Psoas muscle (tissue), 8 donors: ENCODE data around the gene MB21D2. TPM values are rescaled to one million over a fixed set of nuclear protein-coding genes. Genes with fewer than 3 reads are reported as not detected.

Source experiments
- ATAC-seq, 4 donors: fragments of 200-7000 bp; cut with Tn5 transposase; one replicate each; pipeline ENCODE4 v1.9.1; 2020; ENCODE audit warnings: moderate library complexity in 3 of 4, mild to moderate bottlenecking in 2 of 4
- DNase-seq, 2 donors: peaks; one replicate each; pipeline ENCODE4 v3.0.0-alpha.2; 2020
- H3K27ac ChIP-seq: fragments of 200-600 bp; one replicate; pipeline ENCODE4 v1.8.0; 2022
- H3K27me3 ChIP-seq, 3 donors: fragments of 200-600 bp in 1 of 3; one replicate each; pipeline versions ENCODE4 v1.6.1 to v1.8.0; 2013 to 2022; ENCODE audit warnings: low read length in 2 of 3, mild to moderate bottlenecking in 2 of 3, moderate library complexity in 1 of 3; ENCODE audit not compliant: insufficient read depth in 3 of 3
- H3K36me3 ChIP-seq, 2 donors: fragments of 200-600 bp in 1 of 2; one replicate each; pipeline versions ENCODE4 v1.6.1 to v1.8.0; 2013 to 2022; ENCODE audit warnings: low read depth in 1 of 2, mild to moderate bottlenecking in 1 of 2, moderate library complexity in 1 of 2; ENCODE audit not compliant: insufficient read depth in 1 of 2
- H3K4me1 ChIP-seq: fragments of 200-600 bp; one replicate; pipeline ENCODE4 v1.8.0; 2022
- H3K4me3 ChIP-seq: fragments of 200-600 bp; one replicate; pipeline ENCODE4 v1.8.0; 2022; ENCODE audit warnings: mild to moderate bottlenecking
- H3K9me3 ChIP-seq: fragments of 200-600 bp; one replicate; pipeline ENCODE4 v1.8.0; 2022
- WGBS, 3 donors: extraction: QIAGEN DNeasy Blood & Tissue Kit; methylation state at CpG; one replicate each; pipeline versions ENCODE4 v1.1.6 to v1.1.7; 2013; 5-methylcytosine and 5-hydroxymethylcytosine counted together
- intact Hi-C, 2 donors: fragments of 100-400 bp; cut with DNase I; formaldehyde crosslinking; loops; one replicate each; pipeline versions ENCODE4 v1.11.0 to v1.14.2; 2022
- polyA plus RNA-seq, 3 donors: library from polyadenylated mRNA; stranded (reverse); fragments of 200-250 nt; gene quantifications; one replicate each; pipeline ENCODE4 v1.2.3, GENCODE V29; 2013
- total RNA-seq, 4 donors: library from RNA; stranded (reverse); fragmentation: NEBNext Ultra II Directional in 2 of 4; extraction: Animal tissue kit (Norgen Biotek cat#: 25700) in 2 of 4; gene quantifications; one replicate each; pipeline versions ENCODE4 v1.2.1 to v1.2.4, GENCODE V29; 2021 to 2023
- TF ChIP-seq, protein P1 (sequence below): fragments of 200-600 bp; IDR thresholded peaks from one replicate; pipeline ENCODE4 v1.8.0; 2022; ENCODE audit warnings: antibody characterized with exemption
- donor health status: healthy with polysubstance abuse.
- donor health status: DM: no; HTN: no; CAD: no; lungs with moderate emphysema.
- donor health status: Bipolar disorder and iron deficiency.
- donor health status: healthy.
- donor health status: DM: yes; HTN: yes; CAD: no.
- donor health status: DM: no; HTN: no; CAD: no.
- donor health status: DM: no; HTN: no; CAD: no.
- donor health status: DM: yes; HTN: yes; CAD: no.

The MB21D2 gene
- total and polyA plus RNA-seq, 7 donors: 0.61 to 2.6 (median 1.3) TPM

DNA sequence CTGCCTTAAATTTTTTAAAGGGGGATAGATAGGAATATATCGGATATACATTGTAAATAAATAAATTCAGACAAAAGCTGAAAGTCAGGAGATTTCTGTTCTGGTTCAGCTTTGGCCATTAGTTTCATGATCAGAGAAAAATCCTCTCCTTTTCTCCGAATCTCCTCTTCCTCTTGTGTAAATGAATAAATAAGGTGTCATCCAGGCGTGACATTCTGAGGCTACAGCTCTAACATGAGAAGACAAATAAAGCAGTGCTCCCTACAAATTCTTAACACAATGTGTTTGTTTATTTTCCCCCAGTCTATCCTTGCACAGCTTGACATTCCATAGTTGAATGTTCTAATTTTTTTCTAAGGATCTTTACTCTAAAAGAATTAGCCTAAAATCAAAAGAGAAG is 9.4 kb upstream of the MB21D2 start:
- Histone ChIP-seq H3K4me3 (no peak overlapping the region), H3K9me3 (no peaks in the 10 kb centered on the region), H3K36me3 (no peaks in the 10 kb centered on the region), H3K27ac (no peak overlapping the region), H3K27me3 (no peaks in the 10 kb centered on the region), H3K4me1 (no peaks in the 10 kb centered on the region)
- no peak for ATAC-seq
- TF ChIP-seq, protein P1, sequence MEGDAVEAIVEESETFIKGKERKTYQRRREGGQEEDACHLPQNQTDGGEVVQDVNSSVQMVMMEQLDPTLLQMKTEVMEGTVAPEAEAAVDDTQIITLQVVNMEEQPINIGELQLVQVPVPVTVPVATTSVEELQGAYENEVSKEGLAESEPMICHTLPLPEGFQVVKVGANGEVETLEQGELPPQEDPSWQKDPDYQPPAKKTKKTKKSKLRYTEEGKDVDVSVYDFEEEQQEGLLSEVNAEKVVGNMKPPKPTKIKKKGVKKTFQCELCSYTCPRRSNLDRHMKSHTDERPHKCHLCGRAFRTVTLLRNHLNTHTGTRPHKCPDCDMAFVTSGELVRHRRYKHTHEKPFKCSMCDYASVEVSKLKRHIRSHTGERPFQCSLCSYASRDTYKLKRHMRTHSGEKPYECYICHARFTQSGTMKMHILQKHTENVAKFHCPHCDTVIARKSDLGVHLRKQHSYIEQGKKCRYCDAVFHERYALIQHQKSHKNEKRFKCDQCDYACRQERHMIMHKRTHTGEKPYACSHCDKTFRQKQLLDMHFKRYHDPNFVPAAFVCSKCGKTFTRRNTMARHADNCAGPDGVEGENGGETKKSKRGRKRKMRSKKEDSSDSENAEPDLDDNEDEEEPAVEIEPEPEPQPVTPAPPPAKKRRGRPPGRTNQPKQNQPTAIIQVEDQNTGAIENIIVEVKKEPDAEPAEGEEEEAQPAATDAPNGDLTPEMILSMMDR: no peak
- 93 to 96% (median 96%) methylated on average over 3 of the region's 3 CpGs for WGBS, 3 donors
- no peak for DNase-seq
- intact Hi-C loops: no loop called here

DNA sequence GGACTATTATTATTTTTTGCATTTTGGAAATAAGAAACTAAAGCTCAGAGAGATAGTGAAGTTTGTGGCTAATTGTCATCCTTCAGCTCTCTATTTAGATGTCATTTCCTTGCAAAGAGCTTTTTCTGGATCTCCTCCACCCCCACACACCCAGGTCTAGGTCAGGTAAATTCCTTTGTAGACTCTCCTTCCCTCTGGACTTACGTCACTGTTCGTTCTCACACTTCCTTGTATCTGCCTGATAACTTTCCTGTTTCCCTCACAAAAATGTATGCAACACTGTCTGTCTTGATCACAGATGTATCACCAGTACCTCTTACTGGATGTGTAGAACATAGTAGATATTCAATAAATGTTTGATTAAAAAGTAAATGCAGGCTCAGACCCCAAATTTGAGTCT is 6.1 kb upstream of the MB21D2 start:
- WGBS, 3 donors: 79 to 95% (median 90%) methylated on average over 2 of the region's 2 CpGs
- DNase-seq (no peak), ATAC-seq (no peak)
- no peak overlapping the region for H3K4me3 ChIP-seq
- H3K27ac ChIP-seq: no peak overlapping the region
- no peaks in the 10 kb centered on the region for H3K9me3 ChIP-seq
- TF ChIP-seq, protein P1: no peak
- H3K27me3 ChIP-seq: no peaks in the 10 kb centered on the region
- no peaks in the 10 kb centered on the region for H3K4me1 ChIP-seq
- intact Hi-C loops: no loop called here
- H3K36me3 ChIP-seq: no peaks in the 10 kb centered on the region

DNA sequence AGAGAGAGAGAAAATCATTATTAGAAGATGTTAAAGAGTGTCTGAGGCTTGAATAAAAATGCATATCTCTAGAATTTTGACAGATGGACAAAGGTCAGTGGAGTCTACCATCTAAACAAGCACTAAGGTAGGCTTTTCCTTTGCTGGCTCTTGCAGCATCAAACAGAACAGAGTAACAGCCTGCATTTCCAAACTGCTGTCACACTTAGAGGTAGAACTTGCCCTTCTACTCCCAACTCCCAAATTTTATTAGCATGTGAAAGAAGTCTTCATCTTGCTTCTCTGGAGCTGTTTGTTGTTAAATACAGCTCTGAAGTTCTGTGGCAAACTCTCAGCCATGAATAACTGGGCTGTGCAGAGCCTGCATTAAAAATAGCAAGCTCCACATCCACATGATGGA is 4.1 kb upstream of the MB21D2 start:
- TF ChIP-seq, protein P1: no peak
- Histone ChIP-seq H3K4me3 (no peak overlapping the region), H3K9me3 (no peaks in the 10 kb centered on the region), H3K27me3 (no peaks in the 10 kb centered on the region), H3K27ac (no peak overlapping the region), H3K36me3 (no peaks in the 10 kb centered on the region), H3K4me1 (no peaks in the 10 kb centered on the region)
- DNase-seq (no peak), ATAC-seq (no peak)
- intact Hi-C loops: no loop called here

DNA sequence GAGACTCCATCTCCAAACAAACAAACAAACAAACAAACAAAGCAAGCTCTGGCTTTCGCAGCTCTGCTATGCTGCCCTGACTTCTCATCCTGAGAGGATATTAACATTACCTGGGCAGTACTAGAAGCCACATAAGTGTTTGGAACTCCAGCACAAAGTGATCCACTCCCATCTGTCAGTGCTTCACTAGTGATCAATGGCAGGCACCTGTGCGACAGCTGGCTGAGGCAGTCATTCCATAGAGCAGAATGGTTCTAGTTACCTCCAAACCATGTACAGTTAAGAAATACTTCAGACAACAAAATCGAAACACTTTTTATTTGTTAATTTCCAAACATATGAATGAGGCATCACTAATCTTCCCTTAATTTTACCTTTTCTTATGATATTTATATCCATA is 2.8 kb upstream of the MB21D2 start:
- H3K27ac ChIP-seq: no peak overlapping the region
- no peak overlapping the region for H3K4me3 ChIP-seq
- H3K9me3 ChIP-seq: no peaks in the 10 kb centered on the region
- DNase-seq: no peak
- ATAC-seq: no peak
- no peaks in the 10 kb centered on the region for H3K36me3 ChIP-seq
- H3K4me1 ChIP-seq: peaks cover 1% of the 10 kb centered on the region
- H3K27me3 ChIP-seq: no peaks in the 10 kb centered on the region
- intact Hi-C loops: no loop called here
- 83 to 87% (median 85%) methylated on average over 3 of the region's 3 CpGs for WGBS, 3 donors
- TF ChIP-seq, protein P1: no peak

DNA sequence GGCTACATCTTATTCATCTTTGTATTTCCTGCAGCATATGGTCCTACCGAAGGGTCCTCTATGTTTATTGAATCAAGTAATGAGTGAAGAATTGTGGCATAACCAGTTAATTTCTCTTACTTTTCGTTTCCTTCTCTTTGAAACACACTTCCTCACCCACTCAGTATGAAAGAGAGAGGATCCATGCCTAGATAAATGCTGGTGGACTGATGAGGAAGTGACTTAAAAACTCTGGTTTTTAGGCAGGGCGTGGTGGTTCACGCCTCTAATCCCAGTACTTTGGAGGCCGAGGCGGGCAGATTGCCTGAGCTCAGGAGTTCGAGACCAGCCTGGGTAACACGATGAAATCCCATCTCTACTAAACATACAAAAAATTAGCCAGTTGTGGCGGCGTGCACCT is 2.2 kb upstream of the MB21D2 start:
- H3K4me1 ChIP-seq: peaks cover 4% of the 10 kb centered on the region
- TF ChIP-seq, protein P1: no peak
- ATAC-seq (no peak), DNase-seq (no peak)
- no peaks in the 10 kb centered on the region for H3K36me3 ChIP-seq
- no peaks in the 10 kb centered on the region for H3K27me3 ChIP-seq
- 90 to 93% (median 90%) methylated on average over 8 to 10 of the region's 10 CpGs for WGBS, 3 donors
- H3K9me3 ChIP-seq: no peaks in the 10 kb centered on the region
- no peak overlapping the region for H3K4me3 ChIP-seq
- H3K27ac ChIP-seq: no peak overlapping the region
- intact Hi-C loops: loop anchor here (5.0 to 10.0 kb wide), 3 partner anchors 53 to 125 kb away; no protein-coding TSS in a partner anchor
